Measurements from ENCODE around the gene TUBB2A.
"Not testable (repeated sequence)": the region's sequence is repeated elsewhere in the genome, so short reads cannot be mapped to it uniquely, and the experiment has no call there.

The TUBB2A gene

DNA sequence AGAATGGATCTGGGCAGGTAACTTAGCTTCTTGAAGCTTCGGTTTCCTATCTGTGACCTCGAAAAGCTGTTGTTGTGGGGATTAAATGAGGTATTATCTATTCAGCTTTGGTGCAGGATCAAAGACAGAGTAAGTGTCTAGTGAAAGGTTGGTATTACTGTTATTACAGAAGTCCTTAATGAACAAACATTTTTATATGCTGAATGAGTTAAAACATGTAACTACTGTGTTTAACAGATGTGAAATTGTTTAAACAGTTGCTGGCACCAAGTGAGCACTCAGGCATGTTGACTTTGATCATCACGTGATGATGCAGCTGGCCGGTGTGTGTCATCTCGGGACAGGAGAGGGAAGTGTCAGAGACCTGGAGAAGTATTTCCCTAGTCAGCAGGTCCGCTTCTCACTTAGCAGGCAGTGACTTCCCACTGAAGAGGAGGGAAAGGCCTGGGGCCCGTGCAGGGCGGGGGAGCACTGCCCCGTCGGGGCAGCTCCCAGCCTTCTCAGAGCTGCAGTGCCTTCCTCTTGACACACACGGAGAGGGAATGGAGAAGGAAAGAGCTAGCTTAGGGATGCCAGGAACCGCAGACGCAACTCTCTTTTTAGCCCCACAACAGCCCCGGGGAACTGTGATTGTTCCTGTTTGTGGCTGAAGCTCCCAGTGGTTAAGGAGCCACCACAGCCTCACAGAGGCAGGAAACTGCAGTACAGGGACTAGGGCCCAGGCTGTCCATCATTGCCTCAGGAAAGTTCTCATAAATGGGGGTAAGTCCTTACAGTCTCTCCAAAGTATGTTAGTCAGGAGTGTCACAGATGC is 18.0 kb downstream of the TUBB2A start:
- TF ChIP-seq, protein P1, sequence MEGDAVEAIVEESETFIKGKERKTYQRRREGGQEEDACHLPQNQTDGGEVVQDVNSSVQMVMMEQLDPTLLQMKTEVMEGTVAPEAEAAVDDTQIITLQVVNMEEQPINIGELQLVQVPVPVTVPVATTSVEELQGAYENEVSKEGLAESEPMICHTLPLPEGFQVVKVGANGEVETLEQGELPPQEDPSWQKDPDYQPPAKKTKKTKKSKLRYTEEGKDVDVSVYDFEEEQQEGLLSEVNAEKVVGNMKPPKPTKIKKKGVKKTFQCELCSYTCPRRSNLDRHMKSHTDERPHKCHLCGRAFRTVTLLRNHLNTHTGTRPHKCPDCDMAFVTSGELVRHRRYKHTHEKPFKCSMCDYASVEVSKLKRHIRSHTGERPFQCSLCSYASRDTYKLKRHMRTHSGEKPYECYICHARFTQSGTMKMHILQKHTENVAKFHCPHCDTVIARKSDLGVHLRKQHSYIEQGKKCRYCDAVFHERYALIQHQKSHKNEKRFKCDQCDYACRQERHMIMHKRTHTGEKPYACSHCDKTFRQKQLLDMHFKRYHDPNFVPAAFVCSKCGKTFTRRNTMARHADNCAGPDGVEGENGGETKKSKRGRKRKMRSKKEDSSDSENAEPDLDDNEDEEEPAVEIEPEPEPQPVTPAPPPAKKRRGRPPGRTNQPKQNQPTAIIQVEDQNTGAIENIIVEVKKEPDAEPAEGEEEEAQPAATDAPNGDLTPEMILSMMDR (IDR thresholded peaks at IDR 0.05; ENCODE audit: control insufficient read depth, extremely low read depth, insufficient read depth) = no peak
- DNase-seq (ENCODE audit: low read depth) = peak; percentile 99
- no peak overlapping the region for H3K4me3 ChIP-seq (ENCODE audit: low read depth, low read length)

DNA sequence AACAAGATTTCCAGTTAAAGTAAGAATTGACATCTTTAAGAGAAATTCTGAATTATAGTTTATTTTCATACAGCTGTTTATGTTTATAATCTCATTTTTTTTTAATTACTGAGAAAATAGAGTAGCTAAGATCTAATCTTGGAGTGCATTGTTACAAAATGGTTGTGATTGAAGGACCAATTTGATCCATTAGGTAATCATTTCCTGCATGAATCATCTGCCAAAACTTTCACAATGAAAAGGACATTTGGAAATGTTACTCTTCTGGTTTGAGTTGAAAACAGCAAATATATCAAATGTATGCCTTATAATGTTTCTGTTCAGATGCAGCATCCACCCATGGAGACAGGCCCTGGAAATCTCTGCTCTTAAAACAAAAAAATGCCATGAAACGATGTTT is 19.0 kb downstream of the TUBB2A start:
- TF ChIP-seq, protein P1 (IDR thresholded peaks at IDR 0.05; ENCODE audit: control insufficient read depth, extremely low read depth, insufficient read depth) = no peak
- no peak for DNase-seq (ENCODE audit: low read depth)
- no peak overlapping the region for H3K4me3 ChIP-seq (ENCODE audit: low read depth, low read length)

DNA sequence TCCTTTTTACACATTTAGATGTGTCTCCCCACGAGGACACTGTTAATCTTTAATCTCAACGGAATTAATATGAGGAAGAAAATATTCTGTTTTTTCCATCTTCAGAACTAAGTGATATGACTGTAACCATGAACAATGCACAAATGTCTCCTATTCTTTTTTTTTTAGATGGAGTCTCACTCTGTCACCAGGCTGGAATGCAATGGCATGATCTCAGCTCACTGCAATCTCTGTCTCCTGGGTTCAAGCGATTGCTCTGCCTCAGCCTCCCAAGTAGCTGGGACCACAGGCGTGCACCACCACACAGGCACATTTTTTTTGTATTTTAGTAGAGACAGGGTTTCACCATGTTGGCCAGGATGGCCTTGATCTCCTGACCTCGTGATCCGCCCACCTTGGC is 19.5 kb downstream of the TUBB2A start:
- not testable (repeated sequence) for H3K4me3 ChIP-seq (ENCODE audit: low read depth, low read length); DNase-seq (ENCODE audit: low read depth)

DNA sequence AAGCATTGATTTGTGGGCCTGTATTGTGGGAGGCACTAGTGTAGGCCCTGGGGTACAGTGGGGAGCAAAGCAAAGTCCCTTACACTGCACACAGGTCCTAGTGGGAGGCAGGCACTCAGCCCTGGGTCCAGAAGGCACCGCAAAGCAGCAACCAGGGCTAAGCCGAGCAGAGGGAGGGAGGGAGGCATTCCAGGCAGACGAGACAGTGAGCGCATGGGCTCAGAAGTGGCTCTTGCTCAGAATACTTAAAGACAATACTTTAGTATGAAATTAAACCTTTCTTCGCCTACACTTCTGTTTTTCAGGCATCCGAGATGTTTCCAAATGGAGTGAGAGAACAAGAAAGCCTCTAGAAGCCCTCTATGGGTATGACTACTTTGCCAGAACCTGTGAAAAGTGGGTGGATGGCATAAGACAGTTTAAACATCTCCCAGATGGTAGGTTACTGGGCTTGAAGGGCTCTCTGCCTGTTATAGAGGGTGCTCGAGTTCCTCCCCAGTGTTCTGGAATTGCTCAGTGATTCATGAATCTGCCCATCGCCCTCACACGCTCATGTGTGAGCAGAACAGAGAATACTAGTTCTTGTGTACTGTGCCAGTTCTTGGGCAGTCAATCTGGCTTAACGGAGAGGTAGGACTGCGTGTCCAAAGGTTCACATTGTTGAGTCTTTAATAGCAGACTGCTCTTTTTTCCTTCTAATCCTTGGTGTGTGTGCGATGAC is 20.1 kb downstream of the TUBB2A start:
- no peak for DNase-seq (ENCODE audit: low read depth)
- TF ChIP-seq, protein P1 (IDR thresholded peaks at IDR 0.05; ENCODE audit: control insufficient read depth, extremely low read depth, insufficient read depth) = no peak

DNA sequence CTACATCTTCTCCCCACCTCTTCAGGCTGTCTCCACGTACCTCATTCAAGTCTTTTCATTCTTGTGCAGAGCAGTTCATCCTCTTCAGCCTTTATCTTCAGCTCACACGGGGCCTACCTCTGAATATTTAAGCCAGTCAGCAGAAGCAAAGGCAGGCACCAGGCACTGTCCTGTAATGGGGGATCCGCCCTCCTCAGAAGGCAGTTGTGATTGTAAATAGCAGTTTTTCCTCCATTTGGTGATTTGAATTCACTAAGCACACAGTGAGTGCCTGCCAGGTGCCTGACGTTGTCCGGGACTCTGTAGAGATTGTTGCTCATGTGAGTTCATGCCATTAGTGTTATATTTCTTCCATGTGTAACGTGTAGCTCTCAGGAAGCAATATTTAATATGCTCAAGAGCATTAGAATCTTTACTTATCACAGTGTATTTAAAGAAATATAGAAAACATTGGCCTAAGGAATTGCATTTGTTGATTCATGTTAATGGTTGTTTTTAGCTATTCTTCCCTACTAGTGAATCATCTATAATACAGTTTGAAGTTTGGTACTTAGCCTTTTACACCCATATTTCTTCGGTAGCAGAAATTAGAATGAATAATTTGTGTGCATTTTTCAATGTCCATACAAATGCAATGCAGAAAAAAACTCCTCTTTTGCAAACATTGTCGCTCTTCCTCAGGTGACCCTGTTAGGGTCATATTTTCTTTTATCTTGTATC is 20.9 kb downstream of the TUBB2A start:
- no peak for DNase-seq (ENCODE audit: low read depth)
- TF ChIP-seq, protein P1 (IDR thresholded peaks at IDR 0.05; ENCODE audit: control insufficient read depth, extremely low read depth, insufficient read depth) = no peak
- no peak overlapping the region for H3K4me3 ChIP-seq (ENCODE audit: low read depth, low read length)

More for the DNA sequence above, 20.1 kb downstream of the TUBB2A start:
- no peak overlapping the region for H3K4me3 ChIP-seq (ENCODE audit: low read depth, low read length)

DNA sequence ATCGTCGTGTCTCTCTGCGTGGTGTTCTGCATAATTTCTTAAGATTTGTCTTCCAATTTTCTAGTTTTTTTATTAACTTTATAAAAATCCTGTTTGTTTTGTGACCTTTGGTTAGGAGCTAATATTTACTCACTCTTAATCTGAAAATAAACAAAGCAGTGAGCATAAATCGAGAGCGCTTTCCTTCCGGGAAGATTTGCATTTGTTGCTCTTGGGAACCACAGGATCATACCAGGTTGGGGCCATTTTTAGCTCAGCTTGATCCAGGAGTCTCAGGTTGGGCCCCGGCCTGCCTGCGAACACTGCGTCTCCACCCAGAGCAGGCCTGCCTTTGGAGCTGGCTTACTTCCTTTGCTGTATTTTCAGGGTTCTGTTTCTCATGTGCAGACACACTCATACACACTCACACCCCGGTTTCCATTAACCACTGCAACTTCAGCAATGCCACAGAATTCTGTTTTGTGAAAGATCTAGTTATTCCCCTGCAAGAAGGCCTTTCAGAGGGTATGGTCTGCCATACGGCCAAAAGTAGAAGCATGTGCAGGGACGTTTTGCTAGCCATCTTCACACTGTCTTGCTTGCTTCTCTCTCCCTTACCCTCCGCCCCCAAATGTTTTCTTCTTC is 21.6 kb downstream of the TUBB2A start:
- TF ChIP-seq, protein P1 (IDR thresholded peaks at IDR 0.05; ENCODE audit: control insufficient read depth, extremely low read depth, insufficient read depth) = no peak
- H3K4me3 ChIP-seq (ENCODE audit: low read depth, low read length) = no peak overlapping the region; the same call in 1 of the 2 replicates
- DNase-seq (ENCODE audit: low read depth) = peak; percentile 77

DNA sequence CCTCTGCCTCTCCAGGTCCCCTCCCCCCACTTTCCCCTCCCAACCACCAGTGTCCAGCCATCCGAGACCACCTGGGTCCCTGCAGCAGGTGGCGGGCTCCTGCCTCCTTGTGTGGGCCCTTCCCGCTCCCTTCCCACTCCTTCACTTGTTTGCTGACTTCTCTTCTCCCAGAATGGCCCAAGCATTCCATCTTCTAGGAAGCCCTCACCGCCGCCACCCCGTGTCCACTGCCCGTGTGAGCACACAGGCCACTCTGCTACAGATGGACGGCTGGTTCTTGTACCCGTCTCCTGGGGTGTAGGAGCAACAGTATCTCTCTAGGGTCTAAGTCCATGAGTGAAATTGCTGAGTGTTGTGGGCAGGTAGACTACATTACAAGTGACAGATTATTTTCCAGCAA is 23.8 kb downstream of the TUBB2A start:
- no peak overlapping the region for H3K4me3 ChIP-seq (ENCODE audit: low read depth, low read length)
- TF ChIP-seq, protein P1 (IDR thresholded peaks at IDR 0.05; ENCODE audit: control insufficient read depth, extremely low read depth, insufficient read depth) = no peak
- DNase-seq (ENCODE audit: low read depth) = no peak

Data from LNCaP clone FGC (cell line).